Head of caudate nucleus (tissue), 42 donors: Measurements from ENCODE around the gene PTCH1.
A peak's percentile ranks its signal among the peaks of the same experiment; 100 is the strongest.

Experiments
- DNase-seq, 42 donors: peaks; one replicate each; pipeline versions ENCODE4 v3.0.0 to v3.0.0-alpha.2; 2020 to 2021; ENCODE audit warnings: mixed read lengths in 7 of 42
- intact Hi-C: fragments of 100-400 bp; cut with DNase I; formaldehyde crosslinking; loops from one replicate; pipeline ENCODE4 v1.15.0; 2022

The PTCH1 gene

DNA sequence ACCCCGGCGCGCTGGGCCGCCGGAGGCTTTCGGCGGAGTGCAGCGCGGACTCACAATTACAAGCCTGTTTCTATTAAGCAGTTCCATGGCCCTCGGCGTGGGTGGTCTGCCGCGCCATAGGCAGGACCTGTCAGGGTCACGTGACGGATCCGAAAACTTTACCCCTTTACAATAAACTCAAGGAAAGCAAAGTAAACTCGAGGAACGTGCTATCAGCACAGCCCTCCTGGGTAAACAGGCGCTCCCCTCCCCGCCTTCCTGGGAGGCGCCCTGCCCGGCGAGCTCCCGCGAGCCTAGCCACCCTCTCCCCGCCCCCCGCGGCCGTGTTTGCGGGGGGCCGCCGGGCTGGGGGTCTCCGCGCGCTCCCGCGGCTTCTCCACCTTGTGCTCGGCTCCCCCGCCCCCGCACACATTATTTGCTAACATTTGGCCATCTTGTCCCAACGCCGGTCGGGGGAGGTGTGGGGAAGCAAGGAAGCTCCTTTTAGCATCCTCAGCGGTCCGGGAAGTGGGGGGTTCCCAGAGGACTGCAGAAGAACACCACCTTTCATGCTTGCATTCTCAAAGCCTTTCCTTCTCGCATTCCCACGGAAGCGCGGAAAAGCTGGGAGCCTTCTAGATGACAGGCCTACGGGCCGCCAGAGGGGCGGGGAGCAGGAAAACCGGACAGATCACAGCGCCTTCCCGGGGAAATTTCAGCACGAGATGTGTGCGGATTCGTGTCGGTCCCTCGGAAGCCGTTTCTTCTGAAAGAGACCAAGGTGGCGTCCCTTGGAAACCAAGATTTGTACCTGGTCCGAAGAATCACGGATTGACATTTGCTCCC is at the start of gene PTCH1:
TSS of gene PTCH1 (minus strand) at position 238 of the 825 bp plus-strand sequence.
- intact Hi-C loops, result loop anchor here (10.0 kb wide), 2 partner anchors 358 to 598 kb away; partner anchors contain the start of gene ERCC6L2
- DNase-seq, result peak in 37 of 42 donors; percentile 28 to 76 (median 51)

DNA sequence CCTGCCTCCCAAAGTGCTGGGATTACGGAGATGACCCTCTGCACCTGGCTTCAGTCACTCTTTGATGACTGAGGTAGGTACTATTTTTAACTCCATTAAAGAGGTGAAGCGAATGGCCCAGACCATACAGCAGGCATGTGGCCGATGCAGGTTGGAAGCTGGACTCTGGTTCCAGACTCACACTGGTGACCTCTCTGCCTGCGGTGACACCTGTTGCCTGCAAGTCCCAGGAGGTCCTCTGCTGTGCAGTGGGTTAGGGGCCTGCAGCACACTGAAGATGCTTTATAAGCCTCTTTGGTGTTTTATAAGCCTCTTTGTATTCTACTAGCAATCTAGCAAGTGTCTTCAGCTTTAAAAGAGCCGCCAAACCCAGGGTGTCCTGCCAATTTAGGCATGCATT is 49.2 kb upstream of the PTCH1 start:
- intact Hi-C loops, result no loop called here
- DNase-seq, result no peak

DNA sequence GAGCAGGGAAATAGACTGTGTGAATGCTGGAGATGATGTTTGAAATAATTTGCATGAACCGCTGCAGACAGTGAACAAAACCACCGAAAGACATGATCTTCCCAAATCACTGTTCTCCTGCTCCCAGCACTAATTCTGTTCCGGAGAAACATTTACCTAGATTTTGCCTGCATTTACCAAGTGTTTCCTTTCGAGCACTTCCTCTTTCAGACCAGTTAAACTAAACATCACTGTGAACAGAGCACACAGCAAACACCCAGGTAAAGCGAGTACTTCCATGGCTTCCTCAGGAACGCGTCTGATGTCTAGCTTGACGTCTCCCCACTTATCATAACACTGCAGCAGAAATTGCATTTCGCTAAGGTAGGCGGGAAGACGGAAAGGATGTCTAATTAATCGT is 45.1 kb upstream of the PTCH1 start:
- intact Hi-C loops, result no loop called here
- DNase-seq, result no peak

DNA sequence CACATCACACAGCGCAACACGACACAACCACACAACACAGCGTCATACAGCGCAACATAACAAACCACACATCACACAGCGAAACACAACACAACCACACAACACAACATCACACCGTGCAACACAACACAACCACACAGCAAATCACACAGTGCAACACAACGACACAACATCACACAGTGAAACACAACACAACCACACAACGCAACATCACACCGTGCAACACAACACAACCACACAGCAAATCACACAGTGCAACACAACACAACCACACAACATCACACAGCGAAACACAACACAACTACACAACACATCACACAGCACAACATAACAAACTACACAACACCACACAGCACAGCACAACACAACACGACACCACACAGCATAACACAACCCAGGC is 40.4 kb upstream of the PTCH1 start:
- intact Hi-C loops, result no loop called here
- no peak for DNase-seq

DNA sequence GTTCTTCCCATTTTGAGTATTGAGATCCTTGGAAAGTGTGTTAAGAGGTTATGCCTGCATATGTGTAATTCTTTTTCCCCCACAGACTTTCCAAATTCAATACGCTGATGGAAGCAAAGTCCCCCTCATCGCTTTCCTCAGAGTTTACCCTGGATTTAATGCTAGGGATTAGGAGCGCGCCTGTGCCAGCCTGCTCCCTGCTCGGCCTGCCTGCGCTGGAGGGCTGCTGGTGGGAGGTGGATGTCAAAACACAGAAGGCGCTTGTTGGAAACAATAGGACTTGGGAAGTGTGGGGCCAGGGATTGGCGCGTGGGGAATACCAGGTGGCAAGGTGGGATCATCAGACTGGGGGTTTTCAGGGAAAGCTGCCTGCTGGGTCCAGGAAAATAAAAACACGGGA is 39.8 kb upstream of the PTCH1 start:
- DNase-seq, result no peak
- intact Hi-C loops, result no loop called here

DNA sequence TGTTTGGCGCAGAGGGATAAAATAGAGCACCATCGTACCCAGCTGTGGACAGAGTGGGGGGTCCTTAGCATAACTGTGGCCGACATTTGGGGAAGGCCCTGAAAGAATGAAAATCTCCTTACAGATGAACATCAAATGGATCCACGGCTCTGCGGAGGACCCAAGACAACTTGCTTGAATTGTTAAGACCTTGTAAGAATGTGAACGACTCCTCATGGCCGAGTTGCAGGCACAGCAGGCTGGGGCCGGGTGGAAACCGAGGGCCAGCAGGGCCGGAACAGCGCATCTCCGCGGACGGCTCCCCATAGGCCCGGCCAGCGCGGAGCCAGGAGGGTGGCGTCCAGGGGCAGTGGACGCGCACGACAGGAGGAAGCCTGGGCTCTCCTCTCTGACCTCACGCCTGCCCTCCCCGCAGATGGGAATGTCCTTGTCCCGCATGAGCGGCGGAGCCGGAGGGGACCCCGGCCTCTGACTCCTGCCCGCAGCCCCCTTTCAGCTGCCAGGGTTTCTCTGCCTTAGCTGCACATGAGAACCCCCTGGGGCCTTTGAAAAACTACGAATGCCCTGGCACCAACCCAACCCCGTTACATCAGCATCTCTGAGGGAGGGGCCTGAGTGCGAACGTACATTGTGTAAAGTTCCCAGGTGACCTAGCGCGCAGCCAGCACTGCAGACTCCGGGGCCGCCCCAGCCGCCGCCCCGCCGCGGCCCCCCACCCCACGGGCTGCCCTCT is 36.2 kb upstream of the PTCH1 start:
- DNase-seq, result no peak
- intact Hi-C loops, result no loop called here

DNA sequence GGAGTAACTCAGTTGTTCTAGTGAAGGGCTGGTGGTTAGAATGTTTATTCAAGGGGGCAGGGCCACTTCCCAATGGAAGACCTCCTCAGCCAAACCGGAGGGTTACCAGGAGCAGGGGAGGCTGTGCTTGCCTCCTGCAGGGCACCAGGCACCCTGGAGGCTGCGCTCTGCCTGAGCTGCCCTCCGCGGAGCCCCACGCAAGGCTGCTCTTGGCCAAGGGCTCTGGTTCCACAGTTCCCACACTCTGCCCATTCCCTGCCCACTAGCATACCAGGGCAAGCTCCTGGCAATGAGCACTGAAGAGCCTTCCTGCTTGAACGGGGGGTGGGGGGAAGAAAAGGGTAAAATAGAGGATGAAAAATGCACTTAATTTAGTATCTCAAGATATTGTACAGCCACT is 35.5 kb upstream of the PTCH1 start:
- intact Hi-C loops, result no loop called here
- DNase-seq, result peak in 3 of 42 donors; percentile 8 to 41 (median 24)

DNA sequence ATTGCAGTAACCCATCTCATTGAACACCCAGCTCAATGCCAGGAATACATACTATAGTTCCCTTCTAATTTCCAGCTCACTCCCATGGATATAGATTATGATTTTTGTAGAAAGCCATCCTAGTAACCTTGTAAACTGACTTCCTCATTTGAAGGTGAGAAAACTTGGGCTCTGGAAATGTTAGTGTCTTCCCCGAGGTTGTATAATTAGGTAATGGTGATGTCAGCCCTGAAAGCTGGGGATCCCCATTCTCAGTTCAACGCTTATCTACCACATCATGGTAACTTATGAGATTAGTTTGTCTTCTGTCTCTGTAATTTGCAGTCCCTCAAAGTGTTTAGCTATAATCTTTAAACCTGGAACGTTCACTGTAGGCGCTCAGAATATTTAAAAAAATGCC is 34.6 kb upstream of the PTCH1 start:
- intact Hi-C loops, result no loop called here

DNA sequence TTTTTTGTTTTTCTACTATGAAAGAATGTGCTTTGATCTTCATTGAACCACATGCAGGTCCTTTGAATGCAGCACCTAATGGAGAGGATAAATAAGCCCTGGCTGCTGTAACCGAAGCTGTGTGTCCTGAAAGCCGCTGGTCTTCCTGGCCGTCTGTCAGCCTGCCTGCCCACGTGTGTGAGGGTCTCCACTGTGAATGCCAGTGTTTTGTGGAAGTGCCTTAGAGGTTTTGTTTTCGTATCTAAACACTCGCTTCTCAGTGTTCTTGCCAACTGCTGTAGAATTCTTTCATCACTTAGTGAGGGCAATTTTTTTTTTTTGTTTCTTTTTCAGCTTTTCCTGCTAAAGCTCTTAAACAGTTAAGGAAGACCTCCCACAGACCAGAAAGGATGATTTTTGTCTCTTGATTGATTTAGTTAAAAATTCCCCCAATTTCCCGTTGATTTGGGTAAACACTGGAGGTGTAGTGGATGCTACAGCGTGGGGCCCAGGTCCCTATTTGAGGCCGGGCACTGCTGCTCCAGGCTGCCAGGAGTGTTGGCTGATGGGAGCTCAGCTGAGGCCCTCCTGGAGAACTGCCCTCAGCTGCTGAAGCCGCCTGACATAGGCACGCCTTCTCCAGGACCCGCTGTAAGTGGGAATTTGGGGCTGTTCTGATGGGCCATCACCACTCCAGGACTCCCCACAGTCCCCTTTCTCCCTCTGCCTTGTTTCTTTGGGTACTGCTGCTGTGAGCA is 29.2 kb upstream of the PTCH1 start:
- intact Hi-C loops, result no loop called here
- peak in 8 of 42 donors; percentile 12 to 28 (median 22) for DNase-seq

More for the DNA sequence above, 34.6 kb upstream of the PTCH1 start:
- DNase-seq, result no peak

DNA sequence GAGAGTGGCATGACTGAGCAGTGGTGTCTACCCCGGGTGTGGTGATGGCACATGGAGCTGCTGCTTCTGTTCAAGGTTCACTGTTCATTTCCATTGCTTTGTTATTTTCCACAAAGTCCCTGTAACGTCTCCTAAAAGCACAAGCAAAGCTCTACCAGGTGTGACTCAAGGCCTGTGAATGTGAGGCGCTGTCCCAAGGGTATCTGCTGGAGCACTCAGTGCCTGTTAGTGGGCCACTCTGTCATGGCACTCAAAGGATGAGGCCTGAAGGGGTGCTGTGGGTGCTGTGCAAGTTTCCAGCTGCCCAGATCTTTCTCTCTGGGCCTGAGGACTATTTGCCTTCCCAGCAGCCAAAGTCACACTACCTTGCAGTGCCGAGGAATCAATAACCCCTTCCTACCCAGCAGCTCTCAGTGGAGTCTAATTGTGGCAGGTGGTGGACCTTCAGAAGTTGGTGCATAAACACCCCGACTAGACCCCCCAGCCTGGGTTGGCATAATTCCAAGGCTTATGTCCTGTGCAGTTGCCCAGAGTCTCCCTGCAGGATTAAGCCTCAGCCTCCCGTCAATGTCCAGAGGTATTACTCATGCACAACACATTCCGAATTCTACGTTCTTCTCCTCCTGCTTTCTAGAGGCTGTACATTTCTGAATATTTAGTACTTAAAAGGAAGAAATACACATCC is 17.4 kb upstream of the PTCH1 start:
- intact Hi-C loops, result no loop called here
- no peak for DNase-seq

DNA sequence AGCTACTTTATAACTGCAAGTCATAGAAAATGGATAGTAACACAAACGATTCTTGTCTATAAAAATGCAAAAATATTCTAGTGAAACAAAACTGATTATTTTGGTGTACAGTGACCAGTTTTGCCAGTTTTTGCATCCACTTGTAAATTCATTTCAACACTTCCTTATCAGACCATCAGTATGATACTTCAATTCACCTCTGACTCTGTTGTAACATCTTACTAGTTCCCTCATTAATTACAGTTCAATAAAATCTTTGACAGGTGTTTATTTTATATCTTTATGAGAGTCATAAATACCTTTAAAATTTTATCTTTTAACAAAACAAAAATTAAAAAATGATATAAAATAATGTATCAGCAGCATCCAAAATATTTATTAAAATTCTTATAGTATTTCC is 13.1 kb upstream of the PTCH1 start:
- no peak for DNase-seq
- intact Hi-C loops, result no loop called here

DNA sequence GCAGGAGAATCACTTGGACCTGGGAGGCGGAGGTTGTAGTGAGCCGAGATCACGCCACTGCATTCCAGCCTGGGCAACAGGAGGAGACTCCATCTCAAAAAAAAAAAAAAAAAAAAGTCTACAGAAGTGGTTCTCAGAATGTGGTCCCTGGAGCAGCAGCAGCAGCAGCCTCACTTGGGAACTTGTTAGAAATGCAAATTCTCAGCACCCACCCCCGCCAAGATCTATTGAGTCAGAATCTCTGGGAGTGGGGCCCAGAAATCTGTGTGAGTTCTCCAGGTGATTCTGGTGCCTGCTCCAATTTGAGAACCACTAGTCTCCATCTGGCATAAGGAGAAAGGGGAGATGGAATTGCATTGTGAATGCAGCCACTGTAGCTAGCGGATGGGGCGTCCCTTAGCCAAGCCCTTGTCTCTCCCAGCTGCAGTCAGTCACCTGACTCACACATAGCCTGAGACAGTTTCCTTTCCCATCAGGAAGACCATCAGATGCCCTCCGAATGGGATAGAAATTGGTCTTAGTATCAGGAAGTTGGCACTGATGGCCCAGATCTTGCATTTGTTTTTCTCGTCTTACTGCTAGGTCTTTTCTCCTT is 12.2 kb upstream of the PTCH1 start:
- peak in 16 of 42 donors; percentile 9 to 75 (median 36) for DNase-seq
- intact Hi-C loops, result no loop called here

DNA sequence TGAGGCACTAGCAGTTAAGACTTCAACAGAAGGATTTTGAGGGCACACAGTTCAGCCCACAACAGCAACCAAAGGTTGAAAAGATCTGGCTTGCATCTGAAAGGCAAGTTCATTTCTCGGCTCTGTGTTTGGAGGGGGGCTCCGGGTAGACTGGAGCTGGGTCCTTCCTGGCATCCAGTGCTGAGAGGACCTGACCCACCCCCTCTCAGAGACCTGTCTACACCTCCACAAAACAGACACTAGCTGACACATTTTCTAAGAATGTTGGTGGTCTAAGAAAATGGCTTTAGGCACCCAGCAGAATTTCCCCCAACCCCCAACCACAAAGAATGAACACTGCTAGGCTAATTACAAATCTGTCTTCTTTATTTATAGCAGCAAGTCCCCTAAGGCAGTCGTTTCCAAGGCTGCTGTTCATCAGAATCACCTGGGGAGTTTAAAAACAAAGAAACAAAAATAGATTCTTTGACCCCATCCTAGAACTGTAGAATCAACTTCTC is 6.2 kb upstream of the PTCH1 start:
- intact Hi-C loops, result no loop called here
- DNase-seq, result no peak

DNA sequence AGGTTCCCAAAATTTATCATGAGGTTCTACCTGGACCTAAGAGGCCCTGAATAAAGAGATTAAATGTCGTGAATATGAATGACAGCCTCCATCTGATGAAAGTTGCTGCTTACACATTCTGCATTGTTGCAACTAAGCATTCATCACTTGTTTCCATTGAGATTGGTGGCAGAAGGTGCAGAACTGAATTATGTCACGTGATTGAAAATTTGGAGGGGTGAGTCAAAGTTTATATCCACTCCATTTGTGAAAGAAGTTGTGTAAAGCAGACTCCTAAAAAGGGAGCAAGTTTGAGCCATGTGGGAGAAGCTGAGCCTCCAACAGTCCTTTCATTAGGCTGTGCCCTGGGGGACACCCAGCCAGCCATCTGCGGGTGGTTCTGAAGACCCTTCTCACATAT is 4.9 kb upstream of the PTCH1 start:
- intact Hi-C loops, result no loop called here
- no peak for DNase-seq

DNA sequence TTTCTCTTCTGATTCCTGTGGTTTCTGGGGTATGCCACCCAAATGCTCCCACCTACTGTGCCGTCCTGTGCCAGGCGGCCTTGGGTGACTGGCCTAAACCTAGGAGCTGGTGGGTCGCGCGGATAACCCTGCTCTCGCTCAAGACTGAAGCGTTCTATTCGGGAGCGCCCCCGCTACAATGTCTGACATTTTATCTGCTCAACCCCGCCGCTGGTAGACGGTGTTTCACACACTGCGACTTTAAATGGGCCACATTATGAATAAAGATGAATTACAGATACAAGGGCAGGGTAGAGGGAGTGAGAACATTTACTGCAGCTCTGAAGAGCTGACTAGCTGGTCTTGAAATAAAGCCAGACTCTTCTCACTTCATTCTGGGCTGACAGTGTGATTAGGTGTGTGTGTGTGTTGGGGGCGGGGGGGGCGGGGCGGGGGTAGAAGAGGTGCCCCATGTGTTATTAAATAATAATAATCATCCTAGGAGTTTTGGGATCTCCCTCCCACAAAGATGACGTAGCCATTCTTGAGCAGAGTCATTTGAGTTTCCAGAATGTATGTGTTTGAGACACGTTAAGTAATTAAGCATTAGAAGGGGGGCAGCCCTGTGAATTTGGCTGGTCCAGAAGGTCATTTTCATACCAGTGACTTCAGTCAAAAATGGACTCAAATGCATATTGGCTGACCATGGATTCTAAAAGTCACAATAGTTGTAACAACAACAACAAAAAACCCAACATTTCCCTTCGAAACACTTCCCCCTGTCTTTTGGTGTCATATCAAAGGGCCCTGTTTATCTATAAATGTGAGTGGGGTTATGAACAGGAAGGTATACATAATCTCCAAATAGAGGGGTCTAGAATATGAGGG is 1.0 kb upstream of the PTCH1 start:
- intact Hi-C loops, result loop anchor here (10.0 kb wide), 2 partner anchors 357 to 597 kb away; partner anchors contain the start of gene ERCC6L2
- peak in 40 of 42 donors; percentile 36 to 87 (median 66) for DNase-seq

DNA sequence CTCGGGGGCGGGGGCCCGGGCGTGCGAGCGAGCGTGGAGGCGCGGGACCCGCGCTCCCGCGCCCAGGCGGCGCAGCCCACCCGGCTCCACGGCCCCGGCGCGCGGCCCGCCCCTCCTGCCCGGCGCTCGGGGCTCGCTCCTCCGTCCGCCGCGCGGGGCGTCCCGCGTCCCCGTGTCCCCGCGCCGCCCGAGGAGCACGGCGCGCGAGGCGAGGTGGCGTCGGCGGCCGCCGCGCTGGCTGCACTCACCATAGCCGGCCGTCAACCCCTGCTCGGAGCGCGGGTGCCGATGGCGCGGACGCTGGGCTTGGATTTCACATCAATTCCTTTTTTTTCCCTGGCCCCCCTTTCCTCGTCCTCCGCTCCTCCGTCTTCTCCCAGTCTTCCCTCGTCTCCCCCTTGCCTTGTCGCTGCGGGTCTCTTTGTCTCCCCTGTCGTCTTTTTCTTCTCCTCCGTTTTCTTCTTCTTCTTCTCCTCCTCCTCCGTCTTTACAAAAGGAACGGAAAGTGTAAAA is 494 bp downstream of the PTCH1 start:
- DNase-seq, result peak in 14 of 42 donors; percentile 11 to 58 (median 32)
- intact Hi-C loops, result loop anchor here (10.0 kb wide), 2 partner anchors 359 to 599 kb away; partner anchors contain the start of gene ERCC6L2
